GM20000 (cell line): ENCODE data around the gene A1CF.

Source experiments
- DNase-seq: peaks from one replicate; pipeline ENCODE4 v3.0.0; 2012; ENCODE audit warnings: low spot score
- CTCF ChIP-seq: IDR thresholded peaks from 2 replicates; pipeline ENCODE4 v1.5.1; 2012; ENCODE audit warnings: mild to moderate bottlenecking, control low read depth; ENCODE audit errors: extremely low read depth, missing control alignments

Gene A1CF

GRCh38 chr10:50807851-50808776 is 77.3 kb downstream of the A1CF start:
- TF ChIP-seq CTCF, result no peak
- DNase-seq, result no peak

- TF ChIP-seq CTCF, result no peak
- DNase-seq, result no peak
Observed at GRCh38 chr10:50805981-50806622, 79.3 kb downstream of the A1CF start.

GRCh38 chr10:50799595-50799994 is 85.8 kb downstream of the A1CF start:
- TF ChIP-seq CTCF, result no peak
- no peak for DNase-seq

- no peak for TF ChIP-seq CTCF
- no peak for DNase-seq
Observed at GRCh38 chr10:50798297-50798696, 87.1 kb downstream of the A1CF start.

GRCh38 chr10:50796693-50797092 is 88.7 kb downstream of the A1CF start:
- no peak for TF ChIP-seq CTCF
- no peak for DNase-seq

GRCh38 chr10:50794490-50794889 is 90.9 kb downstream of the A1CF start:
- no peak for TF ChIP-seq CTCF
- no peak for DNase-seq
